ENCODE results near the gene ARHGAP4.

Gene ARHGAP4

DNA sequence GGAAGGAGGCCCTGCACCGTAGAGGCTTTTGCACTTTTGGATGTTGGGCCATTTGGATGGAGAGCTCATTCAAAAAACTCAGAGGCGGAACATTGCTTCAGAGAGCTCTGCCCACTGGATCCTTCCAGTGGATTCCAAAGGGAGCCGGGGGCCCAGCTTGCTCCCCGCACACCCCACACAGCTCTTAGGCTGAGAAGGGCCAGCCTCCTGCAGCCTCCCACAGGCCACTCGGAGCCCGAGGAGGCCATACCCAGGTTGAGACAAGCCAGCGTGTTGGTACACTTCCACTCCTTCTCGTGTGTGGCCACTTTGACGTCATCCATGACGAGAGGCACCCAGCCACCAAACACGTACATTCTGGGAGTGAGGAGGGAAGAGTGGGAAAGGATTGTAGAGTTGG is 35.2 kb upstream of the ARHGAP4 start:
- DNase-seq, result no peak

DNA sequence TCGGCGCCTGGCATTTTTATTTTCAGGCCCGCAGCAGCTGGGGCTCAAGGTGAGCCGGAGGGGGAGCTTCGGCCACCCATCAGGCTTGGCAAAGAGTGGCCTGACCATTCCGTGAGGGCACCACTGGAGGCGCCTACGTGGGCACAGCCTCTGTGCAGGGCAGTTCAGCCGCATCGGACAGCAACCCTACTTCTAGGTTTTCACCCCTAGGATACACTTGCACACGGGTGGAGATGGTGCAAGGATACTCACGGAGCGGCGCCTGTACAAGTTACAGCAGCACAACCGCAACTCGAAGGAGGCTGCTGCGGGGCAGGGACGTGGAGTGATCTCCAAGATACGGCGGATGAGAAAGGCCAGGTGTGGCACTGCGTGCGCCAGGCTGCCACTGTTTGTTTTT is 34.7 kb upstream of the ARHGAP4 start:
- no peak for DNase-seq

DNA sequence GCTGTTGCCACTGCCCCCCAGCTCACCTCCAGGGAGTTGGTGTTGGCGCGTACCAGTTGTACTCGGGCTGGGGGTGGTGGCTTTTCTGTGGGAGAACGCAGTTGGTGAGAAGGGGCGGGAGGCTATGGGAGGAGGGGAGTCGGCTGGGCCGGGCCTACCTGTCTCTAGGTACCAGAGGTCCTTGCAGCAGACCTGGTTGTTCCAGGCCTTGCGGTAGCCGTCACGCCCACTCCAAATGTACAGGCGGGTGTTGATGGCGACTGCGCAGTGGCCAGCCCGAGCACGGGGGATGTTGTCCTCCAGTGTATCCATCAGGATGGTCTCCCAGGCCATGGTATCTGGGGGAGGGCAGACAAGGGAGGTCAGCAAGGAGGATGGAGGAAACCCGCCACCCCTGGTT is 34.0 kb upstream of the ARHGAP4 start:
- DNase-seq, result no peak

DNA sequence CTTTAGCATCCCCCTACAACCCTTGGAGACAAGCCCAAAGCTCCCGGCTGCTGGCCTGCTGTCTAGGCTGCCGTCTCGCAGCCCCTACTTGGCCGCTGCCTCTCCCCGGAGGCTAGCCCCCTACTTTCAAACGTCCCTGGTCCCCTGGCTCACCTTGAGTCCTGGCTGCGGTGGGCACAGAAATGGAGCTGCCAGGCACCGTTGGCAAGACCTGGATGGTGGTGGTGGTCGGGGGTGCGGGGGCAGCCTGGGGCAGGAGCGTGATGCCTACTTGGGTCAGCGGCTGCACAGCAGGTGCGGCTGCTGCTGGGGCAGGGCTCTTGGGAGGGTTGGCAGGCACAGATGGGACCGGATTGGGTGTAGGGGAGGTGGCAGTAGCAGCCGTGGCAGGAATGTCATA is 33.6 kb upstream of the ARHGAP4 start:
- DNase-seq, result no peak

DNA sequence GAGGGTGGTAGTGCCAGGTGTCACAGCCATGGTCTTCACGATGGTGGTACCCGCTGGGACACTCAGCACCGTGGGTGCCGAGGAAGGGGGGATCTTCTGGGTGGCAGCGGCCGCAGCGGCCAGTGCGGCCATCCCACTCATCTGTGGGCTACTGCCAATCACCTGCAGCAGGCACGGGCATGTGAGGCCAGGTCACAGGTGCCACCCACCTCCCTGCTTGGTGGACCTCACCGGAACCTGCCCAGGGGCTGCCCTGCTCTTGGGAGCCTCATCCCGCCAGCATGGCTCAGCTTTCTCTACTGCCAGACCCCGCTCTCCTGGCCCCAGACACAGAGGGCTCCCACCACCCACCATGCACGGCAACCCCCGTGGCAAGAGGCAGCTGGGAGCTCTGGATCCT is 32.5 kb upstream of the ARHGAP4 start:
- no peak for DNase-seq

DNA sequence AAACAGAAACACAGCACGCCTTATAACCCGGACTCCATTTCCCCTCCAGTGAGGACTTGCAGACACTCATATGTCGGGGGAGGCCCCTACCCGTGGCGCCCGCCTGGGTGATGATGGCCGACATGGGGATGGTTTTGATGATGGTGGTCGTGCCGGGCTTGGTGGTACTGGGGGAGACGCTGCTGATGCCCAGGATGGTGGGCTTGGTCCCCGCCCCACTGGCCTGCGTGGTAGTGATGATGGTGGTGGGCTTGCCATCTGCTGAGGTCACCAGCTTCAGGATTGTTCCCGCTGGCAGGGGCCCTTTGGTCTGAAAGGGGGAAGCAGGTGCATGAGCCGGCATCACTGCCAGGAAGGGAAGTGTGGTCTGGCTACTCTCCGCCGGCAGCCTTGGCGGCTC is 31.2 kb upstream of the ARHGAP4 start:
- no peak for DNase-seq

DNA sequence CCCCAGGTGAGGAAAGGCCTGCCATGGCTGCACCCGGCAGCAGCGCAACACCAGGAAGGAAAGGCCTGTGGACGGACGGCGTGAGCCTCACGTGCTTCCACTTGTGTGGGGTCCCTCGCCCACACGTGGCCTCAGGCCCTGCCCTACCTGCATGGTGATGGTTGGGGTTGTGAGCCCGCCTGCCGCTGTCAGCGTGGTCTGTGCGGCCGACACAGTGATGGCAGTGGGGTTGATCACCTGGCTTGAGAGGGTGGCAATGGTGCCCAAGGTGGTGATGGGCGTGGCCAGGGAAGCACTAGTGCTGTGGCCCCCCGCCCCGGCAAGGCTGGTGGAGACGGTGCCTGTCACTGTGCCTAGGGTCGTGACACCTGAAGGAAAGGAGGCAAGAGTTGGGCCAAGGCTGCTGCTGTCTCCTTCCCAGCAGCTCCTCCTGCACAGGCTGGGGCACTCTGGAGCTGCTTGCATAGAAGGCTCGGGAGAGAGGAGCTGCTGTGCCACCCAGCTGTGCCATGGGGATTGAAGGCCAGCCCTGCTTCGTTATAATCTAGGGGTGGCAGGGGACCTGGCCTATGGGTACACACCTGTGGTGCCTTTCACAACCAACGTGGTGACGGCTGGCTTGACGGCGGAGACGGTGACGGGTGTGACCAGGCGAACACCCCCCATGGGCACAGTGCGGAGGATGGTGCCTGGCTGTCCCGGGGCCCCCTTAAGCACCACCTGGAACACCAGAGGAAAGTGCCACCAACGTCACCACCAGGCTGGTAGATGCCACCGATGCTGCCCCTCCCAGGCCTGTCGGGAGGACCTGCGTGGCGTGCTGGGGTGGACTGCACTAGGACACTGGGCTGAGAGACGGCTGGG is 30.2 kb upstream of the ARHGAP4 start:
- no peak for DNase-seq

DNA sequence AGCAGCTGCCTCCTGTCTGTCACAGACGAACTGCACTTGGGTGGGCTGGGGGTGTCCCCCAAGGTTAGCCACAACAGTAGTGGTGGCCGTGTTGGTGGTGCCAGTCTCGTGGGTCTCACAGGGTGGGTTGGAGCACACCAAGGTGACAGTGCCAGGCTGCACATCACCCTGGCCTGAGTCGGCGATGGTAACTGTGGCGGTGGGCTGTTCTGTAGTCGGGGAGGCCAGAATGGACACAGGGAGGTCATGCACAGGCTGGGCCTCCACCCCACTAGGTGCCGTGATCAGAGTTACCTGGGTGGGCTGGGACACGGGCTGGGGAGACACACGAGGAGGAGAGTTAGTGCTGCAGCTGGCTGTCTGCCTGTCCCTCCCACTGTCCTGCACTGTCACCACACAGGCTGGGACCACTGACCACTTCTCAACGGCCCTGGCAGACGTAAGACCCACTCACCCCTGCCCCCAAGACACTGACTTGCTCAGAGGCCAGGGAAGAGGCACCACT is 29.2 kb upstream of the ARHGAP4 start:
- no peak for DNase-seq

DNA sequence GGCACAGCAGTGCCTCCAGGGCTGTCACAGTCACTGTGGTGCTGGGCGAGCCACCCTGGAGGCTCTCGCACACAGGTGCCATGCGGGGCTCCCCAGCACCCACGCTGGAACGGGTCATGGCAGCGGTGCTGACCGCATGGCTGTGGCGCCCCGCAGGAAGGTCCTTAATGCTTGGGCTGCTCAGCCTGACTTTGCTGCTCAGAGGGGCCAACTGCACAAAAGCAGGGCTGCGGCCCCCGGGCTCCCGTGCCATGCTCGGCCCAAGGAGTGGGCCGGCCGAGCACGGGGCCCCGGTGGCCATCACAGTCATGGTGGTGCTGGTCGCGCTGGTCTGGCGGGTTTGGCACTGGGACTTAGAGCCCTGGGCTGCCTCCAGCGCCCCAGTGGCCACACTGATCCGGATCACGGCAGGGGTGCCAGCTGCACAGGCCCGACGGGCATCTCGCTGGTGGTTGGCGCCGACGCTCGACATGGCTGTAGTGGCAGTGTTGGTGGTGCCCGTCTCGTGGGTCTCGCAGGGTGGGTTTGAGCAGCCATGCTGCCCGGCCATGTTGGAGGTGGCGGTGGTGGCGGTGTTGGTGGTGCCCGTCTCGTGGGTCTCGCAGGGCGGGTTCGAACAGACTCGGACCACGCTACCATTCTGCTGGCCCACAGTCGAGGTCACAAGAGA is 28.6 kb upstream of the ARHGAP4 start:
- no peak for DNase-seq

DNA sequence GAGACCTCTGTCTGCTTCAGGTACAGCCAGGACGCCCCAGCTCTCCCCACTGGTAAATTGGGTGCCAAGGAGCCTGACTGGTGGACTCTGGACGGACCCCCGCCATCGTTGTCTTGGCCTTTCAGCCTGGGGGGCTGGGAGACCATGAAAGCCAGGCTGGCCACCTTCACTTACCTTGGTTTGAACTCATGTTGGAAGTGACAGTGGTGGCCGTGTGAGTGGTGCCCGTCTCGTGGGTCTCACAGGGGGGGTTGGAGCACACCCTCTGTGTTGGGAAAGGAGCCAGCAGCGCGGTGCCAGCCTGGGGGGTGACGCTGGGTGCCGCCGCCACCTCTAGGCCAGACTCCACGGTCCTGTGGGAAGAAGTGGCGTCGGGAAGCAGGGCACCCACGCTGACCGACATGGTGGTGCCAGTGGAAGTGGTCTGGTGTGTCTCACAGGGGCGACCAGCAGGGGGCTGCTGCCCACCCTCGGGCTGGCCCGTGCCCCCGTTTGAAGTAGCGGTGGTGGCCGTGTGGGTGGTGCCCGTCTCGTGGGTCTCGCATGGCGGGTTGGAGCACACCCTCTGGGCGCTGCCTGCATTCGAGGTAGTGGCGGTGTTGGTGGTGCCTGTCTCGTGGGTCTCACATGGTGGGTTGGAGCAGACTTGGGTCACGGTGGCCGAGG is 28.0 kb upstream of the ARHGAP4 start:
- DNase-seq, result no peak

DNA sequence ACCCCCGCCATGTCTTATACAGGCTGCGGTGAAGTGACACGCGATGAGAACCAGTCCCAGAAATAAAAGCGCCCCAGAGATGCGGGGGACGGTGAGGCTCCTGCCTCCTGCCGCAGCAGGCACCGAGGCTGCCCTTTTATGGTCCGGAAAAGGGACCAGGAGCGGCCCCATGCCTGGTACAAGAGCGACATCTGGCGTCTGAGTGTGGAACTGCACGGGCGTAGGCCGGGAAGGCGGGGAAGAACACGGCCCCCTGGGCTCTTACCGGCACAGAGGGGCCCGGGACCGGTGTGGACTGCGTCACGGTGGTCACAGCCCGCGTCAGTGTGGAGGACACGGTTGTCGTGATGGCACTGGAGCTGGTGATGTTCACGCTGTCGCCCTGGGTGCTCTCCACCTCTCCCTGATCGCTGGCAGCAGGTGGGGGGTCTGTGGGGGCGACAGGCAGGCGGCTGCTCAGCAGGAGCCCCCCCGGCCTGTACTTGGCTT is 27.3 kb upstream of the ARHGAP4 start:
- peak; percentile 66 for DNase-seq

DNA sequence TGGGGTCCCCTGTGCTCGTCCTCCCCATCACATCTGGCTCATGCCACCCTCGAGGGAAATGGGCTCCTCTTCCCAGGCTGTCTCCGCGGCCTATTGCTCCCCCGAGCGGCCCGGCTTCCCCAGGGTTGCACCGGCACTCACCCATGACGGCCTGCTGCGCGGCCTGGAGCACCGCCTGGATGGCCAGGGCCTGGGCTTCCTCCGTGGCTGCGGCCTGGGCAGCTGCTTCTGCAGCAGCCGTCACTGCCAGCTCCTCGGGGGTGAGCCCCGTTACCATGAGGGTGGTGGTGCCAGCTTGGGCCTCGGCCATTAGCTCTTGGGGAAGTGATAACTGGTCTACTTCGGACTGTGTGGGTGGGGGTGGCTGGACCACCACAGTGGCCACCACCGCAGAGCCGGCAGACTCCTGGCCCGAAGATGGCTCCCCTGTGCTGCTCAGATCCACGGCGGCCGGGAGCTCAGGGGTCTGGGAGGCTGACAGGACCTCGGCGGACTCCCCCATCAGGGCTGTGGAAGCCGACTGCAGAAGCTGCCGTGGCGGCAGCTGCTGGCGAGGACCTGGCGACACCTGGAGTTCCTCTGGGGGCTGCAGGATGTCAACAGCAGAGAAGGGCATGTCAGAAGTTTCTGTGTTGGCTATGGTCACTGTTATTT is 26.4 kb upstream of the ARHGAP4 start:
- no peak for DNase-seq

DNA sequence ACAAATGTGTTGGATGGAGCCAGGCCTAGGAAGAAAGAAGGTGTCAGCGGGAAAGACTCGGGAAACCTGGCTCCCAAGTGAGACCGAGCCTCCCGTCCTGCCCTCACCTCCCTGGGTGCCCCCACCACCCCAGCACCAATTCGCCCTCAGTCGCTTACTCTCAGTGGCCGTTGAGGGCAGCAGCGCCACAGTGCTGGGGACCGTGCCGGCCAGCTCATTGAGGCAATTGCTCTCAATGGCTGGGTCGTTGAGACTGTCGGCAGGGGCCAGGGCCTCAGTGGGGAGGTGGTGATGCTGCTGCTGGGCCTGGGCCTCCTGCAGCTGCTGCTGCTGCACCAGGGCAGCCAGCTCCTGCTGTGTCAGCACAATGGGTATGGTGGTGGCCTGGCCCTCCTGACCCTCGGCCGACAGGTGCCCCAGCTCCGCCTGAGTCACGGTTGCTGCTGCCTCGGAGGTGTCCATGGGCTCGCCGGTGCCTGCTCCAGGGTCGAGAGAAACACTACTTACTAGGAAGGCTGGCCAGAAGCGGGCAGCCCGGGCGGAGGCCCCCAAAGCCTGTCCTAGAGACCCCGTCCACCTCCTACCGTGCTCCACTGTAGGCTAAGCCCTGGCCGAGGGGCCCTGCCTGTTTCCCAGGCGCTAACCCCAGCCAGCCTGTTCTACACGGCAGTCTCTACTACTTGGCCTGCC is 25.8 kb upstream of the ARHGAP4 start:
- DNase-seq, result no peak

DNA sequence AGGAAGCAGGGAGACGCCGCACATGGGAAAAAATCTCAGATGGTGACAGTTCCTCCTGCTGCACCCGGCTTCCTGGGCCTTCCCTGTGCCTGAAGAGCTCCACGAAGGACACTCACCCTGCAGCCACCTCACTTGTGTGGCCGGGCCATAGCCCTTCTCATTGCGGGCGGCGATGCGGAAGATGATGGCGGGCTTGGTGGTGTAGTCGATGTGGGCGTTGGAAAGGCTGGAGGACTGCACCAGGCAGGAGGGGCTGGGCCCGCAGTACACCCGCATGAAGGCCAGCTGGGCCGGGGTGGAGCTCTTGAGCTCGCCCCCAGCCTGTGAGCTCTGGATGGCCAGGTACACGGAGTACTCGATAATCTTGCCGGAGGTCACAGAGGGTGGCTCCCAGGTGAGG is 24.1 kb upstream of the ARHGAP4 start:
- DNase-seq, result no peak

DNA sequence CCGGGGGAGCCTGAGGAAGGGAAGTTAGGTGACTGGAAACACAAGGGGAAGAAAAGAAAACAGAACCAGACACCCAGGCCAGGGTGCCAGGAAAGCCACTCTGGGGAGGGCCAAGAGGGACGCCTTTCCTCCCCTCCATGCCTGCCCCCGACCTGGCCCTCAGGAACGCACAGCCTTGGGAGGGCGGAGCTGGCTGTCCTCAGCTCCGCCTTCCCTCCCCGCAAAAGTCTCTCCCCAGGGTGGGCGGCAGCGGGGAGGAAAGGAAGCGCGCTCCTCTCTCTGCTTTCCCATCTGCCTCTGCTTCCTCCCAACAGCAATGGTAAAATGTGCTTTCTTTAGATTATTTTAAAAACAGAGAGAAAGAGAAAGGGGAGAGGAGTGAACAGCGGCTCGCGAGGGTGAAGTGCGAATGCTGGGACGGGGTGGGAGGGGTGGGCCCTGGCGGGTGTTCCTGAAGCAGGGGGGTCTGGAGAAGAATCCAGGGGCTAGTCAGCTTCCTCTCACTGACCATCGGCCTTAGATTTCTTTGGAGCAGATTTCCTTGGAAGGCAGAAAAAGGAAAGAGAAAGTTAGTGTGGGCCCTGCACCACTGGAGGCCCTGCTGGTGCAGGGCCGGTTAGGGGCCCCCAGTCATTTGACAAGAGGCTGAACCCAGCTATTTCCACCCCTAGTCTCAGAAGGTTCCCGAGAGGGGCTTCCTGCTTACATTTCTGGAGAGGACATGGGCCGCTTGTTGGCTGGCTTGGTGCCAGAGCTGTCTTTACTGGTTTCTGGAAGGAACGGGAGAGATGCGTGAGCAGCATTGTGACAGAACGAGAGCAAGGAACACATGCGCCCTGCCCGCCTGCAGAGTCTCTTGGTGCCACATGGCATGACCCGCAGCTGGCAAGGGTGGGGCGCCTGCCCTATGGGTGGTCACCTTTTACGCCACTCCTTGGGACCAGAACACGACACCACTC is 23.1 kb upstream of the ARHGAP4 start:
- no peak for DNase-seq

DNA sequence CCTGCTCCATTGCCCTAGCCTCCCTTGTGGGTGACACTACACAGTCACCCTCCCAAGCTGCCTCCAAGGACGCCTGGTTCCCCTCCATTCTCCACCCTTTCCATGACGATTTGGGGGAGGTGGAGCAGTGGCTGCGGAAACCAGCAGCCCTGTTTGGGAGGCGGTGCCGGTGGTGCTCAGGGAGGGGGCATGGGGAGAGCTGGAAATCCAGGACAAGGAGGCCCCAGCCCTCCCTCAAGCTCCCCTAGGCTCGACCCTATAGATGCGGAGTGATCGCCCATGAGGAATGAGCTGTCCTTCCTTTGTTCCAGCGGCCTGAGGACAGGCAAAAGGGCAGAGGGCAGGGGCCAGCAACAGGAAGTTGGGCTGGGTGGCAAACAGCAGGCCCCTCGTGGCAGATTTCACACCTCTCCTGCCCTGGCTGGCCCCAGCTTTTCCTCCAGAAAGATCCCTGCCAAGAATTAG is 22.0 kb upstream of the ARHGAP4 start:
- DNase-seq, result no peak

DNA sequence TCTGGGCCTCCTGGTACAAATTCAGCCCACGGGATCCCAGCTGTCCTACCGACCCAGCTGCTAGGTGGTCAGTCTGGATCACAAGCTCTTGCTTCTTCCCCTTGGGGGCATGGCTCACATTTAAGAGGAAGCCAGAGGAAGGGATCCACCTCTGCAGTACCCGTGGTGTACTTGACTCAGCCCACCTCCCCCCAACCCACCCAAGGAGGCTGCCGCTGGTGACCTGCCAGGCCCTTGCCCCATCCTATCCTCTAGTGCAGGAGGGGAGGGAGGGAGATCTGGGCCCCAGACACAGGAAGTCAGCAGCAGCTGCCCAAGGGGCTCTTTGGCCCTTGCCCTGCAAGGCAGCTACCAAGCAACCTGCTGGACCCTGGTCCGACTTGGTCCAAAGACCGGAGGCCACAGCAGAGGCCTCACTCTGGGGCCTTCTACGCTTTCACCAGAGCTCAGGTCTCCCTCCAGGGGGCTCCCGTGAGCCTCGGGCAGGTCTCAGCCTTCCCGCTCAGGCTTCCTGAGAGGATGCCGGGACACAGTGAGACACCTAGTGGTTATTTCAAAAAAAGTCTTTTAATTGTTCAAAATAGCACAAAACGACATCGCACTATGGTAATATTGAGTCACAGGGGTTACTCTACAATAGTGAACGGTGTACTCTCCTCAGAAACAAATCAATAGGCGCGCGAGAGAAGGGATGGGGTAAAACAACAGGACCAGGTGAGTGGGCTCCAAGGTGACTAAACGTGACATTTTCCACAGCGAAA is 21.1 kb upstream of the ARHGAP4 start:
- DNase-seq, result peak; percentile 65

DNA sequence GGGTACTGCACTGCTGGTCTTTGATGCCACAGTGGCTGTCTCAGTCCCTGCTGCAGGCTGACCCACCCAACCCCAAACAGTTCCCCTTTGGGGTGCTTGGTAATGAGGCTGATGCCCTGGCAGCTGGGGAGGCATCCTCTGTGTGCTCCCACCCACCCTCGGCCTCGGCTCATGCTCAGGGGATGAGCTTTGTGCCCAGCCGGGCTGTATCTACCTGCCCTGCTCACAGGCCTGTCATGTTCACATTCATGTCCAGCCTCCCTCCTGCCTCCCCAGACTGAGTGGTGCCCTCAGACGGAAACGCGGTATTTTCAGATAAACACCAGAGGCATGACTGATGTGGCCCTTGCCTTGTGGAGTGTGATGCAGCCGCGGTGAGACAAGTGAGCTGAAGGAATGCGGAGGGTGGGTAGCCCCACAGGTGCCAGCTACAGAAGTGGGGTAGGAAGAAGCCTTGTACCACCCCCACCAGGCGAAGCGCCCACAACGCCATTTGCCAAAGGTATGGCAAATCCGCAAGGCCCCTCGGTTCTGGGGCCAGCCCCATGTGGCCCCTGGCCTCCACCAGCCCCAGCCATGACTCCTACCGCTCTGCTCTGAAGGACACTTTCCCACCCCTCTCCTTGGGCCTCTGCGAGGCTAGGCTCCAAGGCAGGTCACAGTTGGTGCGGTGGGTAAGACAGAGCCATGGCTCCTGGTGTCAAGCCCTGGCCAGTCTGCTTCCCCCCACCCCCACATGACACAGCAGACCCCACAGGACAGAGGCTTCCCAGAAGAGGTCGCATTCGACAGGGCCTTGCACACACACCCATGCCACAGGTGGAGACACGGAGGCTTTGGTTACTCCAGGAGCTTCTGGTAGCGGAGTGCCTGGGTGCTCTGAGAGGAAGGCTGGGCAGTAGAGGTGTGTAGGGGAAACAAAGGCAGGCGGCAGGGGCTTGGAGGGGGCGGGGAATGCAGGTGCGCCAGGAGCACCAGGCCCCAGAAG is 20.2 kb upstream of the ARHGAP4 start:
- no peak for DNase-seq

DNA sequence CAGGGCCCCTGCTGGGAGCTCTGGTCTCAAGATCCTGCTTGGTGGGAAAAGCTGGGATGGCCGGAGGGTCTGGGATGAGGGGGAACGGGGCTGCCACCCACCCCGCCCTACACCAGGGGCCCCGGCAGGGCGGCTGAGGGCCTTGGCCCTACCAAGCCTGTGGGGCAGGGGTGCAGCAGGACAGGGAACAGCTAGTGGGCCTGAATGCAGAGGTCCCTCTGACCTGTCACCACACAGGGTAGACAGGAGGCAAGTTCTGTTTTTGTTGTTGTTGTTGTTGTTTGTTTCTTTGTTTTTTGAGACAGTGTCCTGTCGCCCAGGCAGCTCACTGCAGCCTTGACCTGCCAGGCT is 18.7 kb upstream of the ARHGAP4 start:
- DNase-seq, result no peak
